Epithelial cell of proximal tubule (primary cell): Measurements from ENCODE around the gene GPR37. TPM values are rescaled to one million over a fixed set of nuclear protein-coding genes. Genes with fewer than 3 reads are reported as not detected.
A peak's percentile ranks its signal among the peaks of the same experiment; 100 is the strongest.

Source experiments
- DNase-seq: peaks from one replicate; pipeline ENCODE4 v3.0.0-alpha.2; 2011; ENCODE audit warnings: low read depth
- H3K4me3 ChIP-seq: 2 replicates; pipeline ENCODE4 v1.5.1; 2011; ENCODE audit warnings: low read depth, mild to moderate bottlenecking, low read length
- CTCF ChIP-seq: conservative IDR thresholded peaks from 2 replicates; pipeline ENCODE4 v1.5.1; 2012; ENCODE audit warnings: low read depth, mild to moderate bottlenecking, low read length
- total RNA-seq: library from RNA; depleted of rRNA; stranded (reverse); fragments of >200 nt; gene quantifications from 2 replicates; pipeline ENCODE4 v1.2.3, GENCODE V29; 2015

Gene GPR37
- total RNA-seq, 1 donor from 2014 or later: 2.3 TPM

GRCh38 chr7:124747072-124747471 lies 18.5 kb downstream of the GPR37 start:
- no peak for TF ChIP-seq CTCF
- no peak for DNase-seq
- H3K4me3 ChIP-seq: no peak overlapping the region

- H3K4me3 ChIP-seq: no peak overlapping the region
- no peak for DNase-seq
- TF ChIP-seq CTCF: no peak
These were observed 27.0 kb downstream of the GPR37 start for GRCh38 chr7:124738639-124739038.

- no peak for DNase-seq
- TF ChIP-seq CTCF: no peak
- no peak overlapping the region for H3K4me3 ChIP-seq
These were observed 27.8 kb downstream of the GPR37 start for GRCh38 chr7:124737760-124738300.

- TF ChIP-seq CTCF: no peak
- no peak for DNase-seq
These were observed 37.0 kb downstream of the GPR37 start for GRCh38 chr7:124728610-124729009.

GRCh38 chr7:124724507-124725192 lies 40.9 kb downstream of the GPR37 start:
- H3K4me3 ChIP-seq: no peak overlapping the region
- DNase-seq: no peak
- TF ChIP-seq CTCF: no peak

More at GRCh38 chr7:124728610-124729009, 37.0 kb downstream of the GPR37 start:
- no peak overlapping the region for H3K4me3 ChIP-seq

GRCh38 chr7:124724079-124724478 lies 41.5 kb downstream of the GPR37 start:
- DNase-seq: no peak
- no peak for TF ChIP-seq CTCF

GRCh38 chr7:124723012-124723411 lies 42.6 kb downstream of the GPR37 start:
- no peak for TF ChIP-seq CTCF
- H3K4me3 ChIP-seq: no peak overlapping the region
- peak; percentile 48 for DNase-seq

More at GRCh38 chr7:124724079-124724478, 41.5 kb downstream of the GPR37 start:
- H3K4me3 ChIP-seq: no peak overlapping the region
